NCI-H128 (cell line): ENCODE measurements around the gene GREM1.

Experiments
- DNase-seq: peaks from one replicate; lab custom pipeline; 2025; ENCODE audit not compliant: unreplicated experiment; lab: John Stamatoyannopoulos, UW

GREM1 gene

GRCh38 chr15:32694222-32694983 lies 23.4 kb upstream of the GREM1 start:
- DNase-seq, result no peak

GRCh38 chr15:32698773-32699390 lies 18.9 kb upstream of the GREM1 start:
- no peak for DNase-seq

DNA sequence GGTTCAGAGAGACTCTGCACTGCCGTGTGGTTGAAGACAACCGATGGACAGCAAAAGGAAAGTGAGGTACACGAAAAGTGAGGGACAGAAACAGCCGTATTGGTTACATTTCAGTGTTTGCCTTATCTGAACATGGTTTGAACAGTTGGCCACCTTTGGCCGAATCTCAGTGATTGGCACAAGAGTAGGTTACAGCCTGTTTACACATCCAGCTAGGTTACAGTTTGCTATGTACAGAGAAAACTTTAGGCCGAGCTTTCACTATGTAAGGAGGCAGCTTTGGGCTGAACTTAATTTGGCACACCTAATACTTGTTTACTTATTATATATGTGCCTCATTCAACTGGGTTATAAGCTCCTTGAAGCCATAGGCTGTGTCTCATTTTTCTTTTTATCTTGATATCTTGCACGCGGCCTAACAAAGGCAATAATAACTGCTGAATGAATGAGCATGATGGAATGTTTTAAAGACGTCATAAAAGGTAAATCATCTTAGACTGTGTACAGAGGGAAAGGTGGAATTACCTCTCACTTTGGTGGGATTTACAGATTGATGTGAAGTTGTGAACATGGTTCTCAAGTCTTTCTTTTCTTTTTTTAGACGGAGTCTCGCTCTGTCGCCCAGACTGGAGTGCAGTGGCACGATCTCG lies 17.2 kb upstream of the GREM1 start:
- no peak for DNase-seq

GRCh38 chr15:32701863-32702262 lies 15.9 kb upstream of the GREM1 start:
- no peak for DNase-seq

GRCh38 chr15:32704395-32704981 lies 13.3 kb upstream of the GREM1 start:
- no peak for DNase-seq

DNA sequence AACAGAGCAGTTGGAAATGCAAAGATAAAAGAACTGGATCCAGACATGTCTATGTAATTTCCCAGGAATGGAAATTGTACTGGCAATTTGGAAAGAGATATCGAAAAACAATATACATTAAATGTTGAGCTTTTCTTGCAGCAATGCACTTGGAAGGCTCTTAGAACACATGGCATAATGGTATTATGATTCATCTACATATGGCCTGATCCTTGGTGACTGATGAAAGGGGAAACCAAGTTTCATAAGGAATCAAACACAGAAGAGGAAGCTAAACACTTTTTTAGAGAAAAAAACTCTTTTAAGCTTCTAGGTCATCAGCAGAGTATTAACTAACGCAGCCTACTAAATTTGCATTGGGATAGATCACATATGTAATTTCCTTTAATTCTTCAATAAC lies 12.4 kb upstream of the GREM1 start:
- no peak for DNase-seq

DNA sequence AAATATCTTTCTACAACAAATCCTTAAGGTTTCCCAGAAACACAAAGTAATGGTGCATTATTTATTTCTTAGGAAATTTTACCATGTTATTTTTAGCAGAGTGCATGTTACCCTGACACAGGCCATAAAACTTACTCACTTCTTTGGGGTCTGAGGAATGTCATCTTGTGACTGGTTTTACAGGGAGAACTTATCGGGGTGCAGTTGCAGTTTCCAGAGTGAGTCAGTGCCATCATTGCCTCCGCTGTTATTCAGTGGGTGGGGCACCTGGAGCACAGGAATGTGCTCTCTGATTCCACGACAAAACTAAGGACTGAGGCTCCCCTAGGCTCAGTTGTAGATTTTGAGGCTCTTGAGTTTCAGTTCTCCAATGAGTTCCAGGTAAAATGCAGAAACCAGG lies 11.1 kb upstream of the GREM1 start:
- DNase-seq, result no peak

GRCh38 chr15:32707436-32707835 lies 10.4 kb upstream of the GREM1 start:
- DNase-seq, result no peak

- DNase-seq, result no peak
These were observed 8.3 kb upstream of the GREM1 start for GRCh38 chr15:32709295-32710033.

GRCh38 chr15:32715276-32715675 lies 2.5 kb upstream of the GREM1 start:
- no peak for DNase-seq

GRCh38 chr15:32716216-32716914 lies 1.4 kb upstream of the GREM1 start:
- DNase-seq, result no peak

- DNase-seq, result no peak
These were observed 834 bp upstream of the GREM1 start for GRCh38 chr15:32716915-32717425.

- DNase-seq, result no peak
These were observed 520 bp downstream of the GREM1 start for GRCh38 chr15:32718227-32718820.

DNA sequence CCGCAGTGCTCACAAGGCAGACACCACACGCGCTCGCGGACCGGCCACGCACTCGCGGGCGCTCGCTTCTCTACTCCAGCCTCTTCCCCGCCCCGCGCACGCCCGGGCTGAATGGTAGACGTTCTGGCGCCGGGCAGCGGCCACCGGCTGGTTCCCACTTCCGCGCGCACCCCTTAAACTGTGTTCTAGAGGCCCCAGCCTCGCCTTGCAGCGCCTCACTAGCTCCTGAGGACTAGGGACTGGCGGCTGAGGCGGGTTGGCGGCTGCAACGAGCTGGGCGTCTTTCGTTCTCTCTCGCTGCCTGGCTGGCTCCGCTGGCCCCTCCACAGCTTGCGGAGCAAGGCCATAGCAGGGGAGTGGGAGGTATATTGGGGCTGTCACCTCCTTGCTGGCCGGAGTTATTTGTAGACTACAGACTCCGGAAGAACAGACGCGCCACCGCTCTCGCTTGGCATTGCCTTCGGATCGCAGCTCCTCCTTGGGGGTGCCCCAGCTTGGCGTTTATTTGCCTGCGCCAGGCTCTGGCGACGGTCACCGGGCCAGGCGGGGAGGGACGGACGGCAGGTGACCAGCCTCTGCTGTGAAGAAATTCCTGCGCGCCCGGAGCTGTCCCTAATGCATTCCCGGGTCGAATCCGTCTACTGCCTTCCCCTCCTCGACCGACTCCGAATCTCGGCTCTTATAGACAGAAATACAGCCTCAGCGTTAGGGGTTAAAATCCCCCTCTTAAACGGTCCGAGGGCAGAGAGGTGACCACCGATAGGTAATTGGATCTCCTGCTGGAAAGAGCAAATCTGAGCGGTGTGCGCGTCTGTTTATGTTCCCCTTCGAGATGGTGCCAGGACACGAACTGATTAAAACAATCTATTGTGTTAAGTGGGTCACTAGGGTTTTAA lies 1.3 kb downstream of the GREM1 start:
- no peak for DNase-seq

- DNase-seq, result no peak
These were observed 3.8 kb downstream of the GREM1 start for GRCh38 chr15:32721596-32721995.

- DNase-seq, result no peak
These were observed 4.3 kb downstream of the GREM1 start for GRCh38 chr15:32722136-32722535.

DNA sequence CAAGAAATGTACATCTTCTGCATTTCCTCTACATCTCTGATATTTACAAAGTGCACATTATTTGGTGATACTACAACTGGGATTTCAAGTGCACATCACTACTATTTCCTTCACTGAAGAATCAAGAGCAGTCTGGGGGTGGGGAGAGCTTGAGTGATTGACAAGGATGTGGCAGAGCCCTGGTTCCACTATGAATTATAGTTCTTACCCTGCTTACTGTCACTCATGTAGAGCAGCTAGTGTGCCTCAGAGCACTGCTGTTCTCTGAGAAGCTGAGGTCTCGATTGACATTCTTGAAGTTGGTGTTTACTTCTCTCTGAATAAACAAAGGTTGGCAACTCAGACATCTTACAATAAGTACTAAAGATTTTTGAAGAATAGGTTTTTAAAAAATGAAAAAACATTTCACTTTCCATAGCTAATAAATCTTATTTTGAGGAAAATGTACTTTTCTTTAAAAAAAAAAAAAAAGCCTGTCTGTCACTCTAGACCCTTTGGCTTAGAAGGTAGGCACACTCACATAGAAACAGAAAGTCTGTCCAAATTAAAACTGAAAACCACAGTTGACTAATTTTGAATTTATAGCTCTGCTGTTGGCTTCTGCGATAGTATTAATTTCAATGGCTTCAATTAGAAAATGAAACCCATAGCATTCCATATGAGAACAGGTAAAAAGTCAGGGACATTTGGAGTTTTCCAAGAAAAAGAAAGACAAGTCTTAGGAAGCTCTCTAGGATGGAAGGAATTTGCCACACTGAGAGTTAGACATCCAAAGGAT lies 5.6 kb downstream of the GREM1 start:
- DNase-seq, result no peak

GRCh38 chr15:32729700-32730395 lies 12.0 kb downstream of the GREM1 start:
- no peak for DNase-seq
